Liver (tissue), 3 donors: ENCODE measurements around the gene ALG1.

Source experiments
- GABPA ChIP-seq, 2 donors: IDR thresholded peaks in 1 of 2; conservative IDR thresholded peaks in 1 of 2; 2 replicates each; pipeline ENCODE4 v1.6.1; 2016; ENCODE audit warnings: antibody characterized with exemption in 2 of 2, mild to moderate bottlenecking in 1 of 2, moderate library complexity in 1 of 2
- RAD21 ChIP-seq, 2 donors: IDR thresholded peaks; 2 replicates each; pipeline ENCODE4 v1.6.1; 2016; ENCODE audit warnings: antibody characterized with exemption in 2 of 2, mild to moderate bottlenecking in 2 of 2
- ZBTB33 ChIP-seq: IDR thresholded peaks from 2 replicates; pipeline ENCODE4 v1.6.1; 2016; ENCODE audit warnings: antibody characterized with exemption
- TF ChIP-seq, protein P1 (sequence below): fragments of 150-350 bp; IDR thresholded peaks from 2 replicates; pipeline ENCODE4 v1.5.1; 2017; ENCODE audit warnings: improper control_type of control experiment, low read depth, low read length; ENCODE audit not compliant: missing input control
- TF ChIP-seq, protein P2 (sequence below): IDR thresholded peaks from 2 replicates; pipeline ENCODE4 v1.6.1; 2016; ENCODE audit warnings: antibody characterized with exemption
- donor health status: healthy.
- donor health status: healthy.

DNA sequence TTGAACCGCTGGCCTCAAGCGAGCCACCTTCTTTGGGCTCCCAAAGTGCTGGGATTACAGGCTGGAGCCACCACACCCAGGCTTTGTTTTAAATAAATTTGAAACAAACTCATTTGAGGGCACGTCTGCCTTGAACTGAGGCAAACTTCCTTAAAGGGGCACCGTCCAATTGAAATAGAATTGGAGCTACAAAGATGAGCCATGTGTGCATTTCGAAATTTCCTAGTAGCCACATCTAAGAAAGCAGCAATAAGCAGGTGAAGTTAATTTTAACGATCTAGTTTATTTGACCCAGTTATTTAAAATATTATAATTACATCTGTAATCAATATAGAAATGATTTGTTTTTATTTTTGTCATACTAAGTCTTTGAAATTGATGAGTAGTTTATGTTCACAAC lies 5.1 kb upstream of the ALG1 start:
- TF ChIP-seq, protein P1, sequence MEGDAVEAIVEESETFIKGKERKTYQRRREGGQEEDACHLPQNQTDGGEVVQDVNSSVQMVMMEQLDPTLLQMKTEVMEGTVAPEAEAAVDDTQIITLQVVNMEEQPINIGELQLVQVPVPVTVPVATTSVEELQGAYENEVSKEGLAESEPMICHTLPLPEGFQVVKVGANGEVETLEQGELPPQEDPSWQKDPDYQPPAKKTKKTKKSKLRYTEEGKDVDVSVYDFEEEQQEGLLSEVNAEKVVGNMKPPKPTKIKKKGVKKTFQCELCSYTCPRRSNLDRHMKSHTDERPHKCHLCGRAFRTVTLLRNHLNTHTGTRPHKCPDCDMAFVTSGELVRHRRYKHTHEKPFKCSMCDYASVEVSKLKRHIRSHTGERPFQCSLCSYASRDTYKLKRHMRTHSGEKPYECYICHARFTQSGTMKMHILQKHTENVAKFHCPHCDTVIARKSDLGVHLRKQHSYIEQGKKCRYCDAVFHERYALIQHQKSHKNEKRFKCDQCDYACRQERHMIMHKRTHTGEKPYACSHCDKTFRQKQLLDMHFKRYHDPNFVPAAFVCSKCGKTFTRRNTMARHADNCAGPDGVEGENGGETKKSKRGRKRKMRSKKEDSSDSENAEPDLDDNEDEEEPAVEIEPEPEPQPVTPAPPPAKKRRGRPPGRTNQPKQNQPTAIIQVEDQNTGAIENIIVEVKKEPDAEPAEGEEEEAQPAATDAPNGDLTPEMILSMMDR = no peak
- no peak for TF ChIP-seq ZBTB33
- TF ChIP-seq RAD21 (IDR thresholded peaks at IDR 0.05) = no peak
- TF ChIP-seq GABPA (IDR thresholded peaks at IDR 0.05 in 1 of 2, conservative IDR thresholded peaks at IDR 0.05 in 1 of 2) = no peak
- TF ChIP-seq, protein P2, sequence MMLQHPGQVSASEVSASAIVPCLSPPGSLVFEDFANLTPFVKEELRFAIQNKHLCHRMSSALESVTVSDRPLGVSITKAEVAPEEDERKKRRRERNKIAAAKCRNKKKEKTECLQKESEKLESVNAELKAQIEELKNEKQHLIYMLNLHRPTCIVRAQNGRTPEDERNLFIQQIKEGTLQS = no peak
